Mammary epithelial cell (primary cell): ENCODE measurements around the gene GPR68.

ENCODE experiments used
- CTCF ChIP-seq, 2 donors: IDR thresholded peaks in 1 of 2; conservative IDR thresholded peaks in 1 of 2; 2 replicates each; pipeline ENCODE4 v1.5.1; 2011 to 2012; ENCODE audit warnings: inconsistent platforms in 2 of 2, low read length in 2 of 2, mild to moderate bottlenecking in 2 of 2, control low read depth in 1 of 2, low read depth in 1 of 2; ENCODE audit not compliant: insufficient read depth in 1 of 2; ENCODE audit errors: extremely low read depth in 1 of 2
- EZH2 ChIP-seq: IDR thresholded peaks from 2 replicates; pipeline ENCODE4 v1.6.1; 2012; ENCODE audit warnings: low read length, inconsistent platforms, borderline replicate concordance

DNA sequence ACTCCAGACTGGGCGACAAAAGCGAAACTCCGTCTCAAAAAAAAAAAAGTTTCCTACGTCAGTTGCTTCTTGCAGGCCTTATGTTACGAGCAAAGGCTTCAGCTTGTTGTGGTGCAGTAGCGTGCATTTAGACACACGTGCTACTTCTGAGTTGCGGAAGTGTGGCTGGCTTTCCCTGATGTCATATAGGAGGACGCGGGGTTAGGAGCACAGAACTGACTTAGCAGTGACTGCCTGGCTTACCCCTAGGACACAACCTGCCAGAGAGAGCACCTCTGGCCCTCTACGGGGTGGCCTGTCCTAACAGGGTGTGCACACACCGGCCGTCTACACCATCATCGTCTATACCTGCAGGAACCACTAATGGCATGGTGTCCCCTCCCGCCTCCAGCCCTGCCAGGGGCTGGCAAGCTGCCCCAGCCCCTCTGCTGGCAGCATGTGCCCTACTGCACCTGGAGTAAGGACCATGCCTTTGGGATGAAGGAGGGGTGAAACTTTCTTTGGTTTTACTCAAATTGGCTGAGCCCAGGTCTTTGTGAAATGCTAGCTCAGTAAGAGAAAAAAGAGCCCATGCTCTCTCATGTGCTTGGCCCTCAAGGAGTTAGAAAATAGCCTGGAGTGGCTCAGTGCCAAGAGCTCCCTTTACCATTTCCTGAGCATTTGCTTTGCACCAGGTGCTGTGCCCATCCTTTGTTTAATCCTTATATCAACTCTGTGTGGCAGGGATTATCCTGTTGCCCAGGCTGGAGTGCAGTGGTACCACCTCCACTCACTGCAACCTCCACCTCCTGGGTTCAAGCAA, 1.7 kb upstream of the GPR68 start:
- TF ChIP-seq CTCF (conservative IDR thresholded peaks at IDR 0.05 in 1 of 2, IDR thresholded peaks at IDR 0.05 in 1 of 2; ENCODE audit: extremely low read depth in 1 of 2, insufficient read depth in 1 of 2, low read depth in 1 of 2, low read length in 2 of 2) (no peak), EZH2 (no peak)
